H1 (cell line): ENCODE results near the gene LMNB1. TPM values are rescaled to one million over a fixed set of nuclear protein-coding genes. Genes with fewer than 3 reads are reported as not detected.

ENCODE experiments used
- CTCF ChIA-PET: fragments of 300-600 bp; sonication (Branson Sonifier 250); formaldehyde crosslinking; loops from one replicate; lab custom pipeline; 2021; ENCODE audit not compliant: partially characterized antibody; lab: Charles Lee
- POLR2A ChIA-PET: fragments of 300-600 bp; sonication (Branson Sonifier 250); formaldehyde crosslinking; loops from one replicate; lab custom pipeline; 2021; ENCODE audit warnings: inconsistent platforms; ENCODE audit not compliant: partially characterized antibody; lab: Charles Lee
- DNase-seq, 2 experiments: peaks; one replicate each; pipeline versions ENCODE4 v3.0.0 to v3.0.0-alpha.2; 2010 to 2022; ENCODE audit warnings: low spot score in 2 of 2, low read depth in 1 of 2, mixed read lengths in 1 of 2
- FAIRE-seq: peaks from 2 replicates; lab custom pipeline; 2011; peaks lifted over from hg19 to GRCh38; lab: Jason Lieb, UNC
- H2AFZ ChIP-seq: 2 replicates; pipeline ENCODE4 v1.8.1; 2012; ENCODE audit warnings: low read length, inconsistent platforms
- H2AK5ac ChIP-seq: 2 replicates; pipeline ENCODE4 v1.6.1; 2013; ENCODE audit warnings: low read depth, low read length
- H2BK120ac ChIP-seq: replicated peaks from 2 replicates; pipeline ENCODE3; 2013; ENCODE audit warnings: low read depth, low read length, inconsistent platforms
- H2BK12ac ChIP-seq: 2 replicates; pipeline ENCODE4 v1.6.1; 2013; ENCODE audit warnings: low read depth, low read length
- H2BK15ac ChIP-seq: 2 replicates; pipeline ENCODE4 v1.6.1; 2013; ENCODE audit warnings: low read length
- H2BK20ac ChIP-seq: 2 replicates; pipeline ENCODE4 v1.6.1; 2013; ENCODE audit warnings: low read length
- H2BK5ac ChIP-seq: 2 replicates; pipeline ENCODE4 v1.6.1; 2013; ENCODE audit warnings: low read depth, low read length
- H3K14ac ChIP-seq: 2 replicates; pipeline ENCODE4 v1.6.1; 2013; ENCODE audit warnings: inconsistent platforms; ENCODE audit not compliant: insufficient read length
- H3K18ac ChIP-seq: 2 replicates; pipeline ENCODE4 v1.6.1; 2013; ENCODE audit warnings: low read length; ENCODE audit errors: extremely low read depth
- H3K23ac ChIP-seq: 2 replicates; pipeline ENCODE4 v1.6.1; 2013; ENCODE audit warnings: inconsistent platforms; ENCODE audit not compliant: insufficient read length
- H3K23me2 ChIP-seq: 2 replicates; pipeline ENCODE4 v1.6.1; 2013; ENCODE audit warnings: low read depth, low read length
- H3K27ac ChIP-seq: 2 replicates; pipeline ENCODE4 v1.6.1; 2011; ENCODE audit warnings: low read depth, low read length, inconsistent platforms
- H3K27me3 ChIP-seq, 4 experiments: replicated peaks in 1 of 4; 1 replicate in 1 of 4; 2 replicates in 3 of 4; pipeline versions ENCODE4 v1.6.1 to v1.8.1; 2011 to 2013; ENCODE audit warnings: low read length in 3 of 4, mild to moderate bottlenecking in 3 of 4, inconsistent platforms in 2 of 4, mixed read lengths in 2 of 4, moderate library complexity in 1 of 4; ENCODE audit not compliant: control insufficient read depth in 3 of 4, insufficient read depth in 3 of 4; ENCODE audit errors: extremely low read depth in 1 of 4
- H3K36me3 ChIP-seq, 4 experiments: 2 replicates each; pipeline versions ENCODE4 v1.6.1 to v1.8.1; 2011 to 2013; ENCODE audit warnings: mild to moderate bottlenecking in 4 of 4, low read length in 3 of 4, moderate library complexity in 2 of 4, control low read depth in 1 of 4, inconsistent platforms in 1 of 4; ENCODE audit not compliant: insufficient read depth in 4 of 4, control insufficient read depth in 2 of 4
- H3K4ac ChIP-seq: replicated peaks from 2 replicates; pipeline ENCODE3; 2013; ENCODE audit warnings: low read length, low read depth, mixed read lengths, inconsistent platforms; ENCODE audit not compliant: insufficient read length
- H3K4me1 ChIP-seq, 4 experiments: replicated peaks in 1 of 4; 1 replicate in 1 of 4; 2 replicates in 3 of 4; pipeline versions ENCODE4 v1.6.1 to v1.8.1; 2011 to 2013; ENCODE audit warnings: low read length in 3 of 4, inconsistent platforms in 2 of 4, mixed read lengths in 1 of 4; ENCODE audit not compliant: insufficient read depth in 4 of 4, control insufficient read depth in 3 of 4
- H3K4me2 ChIP-seq, 2 experiments: 2 replicates each; pipeline versions ENCODE4 v1.6.1 to v1.8.1; 2011 to 2013; ENCODE audit warnings: low read depth in 2 of 2, low read length in 2 of 2, control low read depth in 1 of 2, inconsistent platforms in 1 of 2, mild to moderate bottlenecking in 1 of 2; ENCODE audit not compliant: insufficient read depth in 1 of 2
- H3K4me3 ChIP-seq, 4 experiments: fragments of 200-600, 300-600 bp in 1 of 4; sonication (generic), shearing (Covaris generic), sonication (Bioruptor Twin) in 1 of 4; 2 replicates each; pipeline versions ENCODE4 v1.5.1 to v1.8.1; 2011 to 2016; ENCODE audit warnings: low read length in 4 of 4, low read depth in 3 of 4, control low read depth in 2 of 4, inconsistent platforms in 2 of 4, mild to moderate bottlenecking in 2 of 4, mixed read lengths in 1 of 4, moderate library complexity in 1 of 4; ENCODE audit not compliant: insufficient read depth in 2 of 4; ENCODE audit errors: extremely low read depth in 1 of 4
- H3K56ac ChIP-seq: replicated peaks from 2 replicates; pipeline ENCODE3; 2013; ENCODE audit warnings: low read depth, mild to moderate bottlenecking, mixed read lengths, low read length, inconsistent platforms; ENCODE audit not compliant: insufficient read length
- H3K79me1 ChIP-seq: 2 replicates; pipeline ENCODE4 v1.6.1; 2013; ENCODE audit warnings: low read depth, low read length, control low read depth
- H3K79me2 ChIP-seq, 2 experiments: 2 replicates each; pipeline versions ENCODE4 v1.6.1 to v1.8.1; 2012 to 2013; ENCODE audit warnings: low read length in 2 of 2, mild to moderate bottlenecking in 2 of 2, inconsistent platforms in 1 of 2; ENCODE audit not compliant: insufficient read depth in 2 of 2, control insufficient read depth in 1 of 2
- H3K9ac ChIP-seq, 4 experiments: replicated peaks in 1 of 4; 1 replicate in 1 of 4; 2 replicates in 3 of 4; pipeline versions ENCODE4 v1.6.1 to v1.8.1; 2011 to 2013; ENCODE audit warnings: low read depth in 3 of 4, low read length in 3 of 4, control low read depth in 2 of 4, mild to moderate bottlenecking in 2 of 4, moderate library complexity in 2 of 4, inconsistent platforms in 1 of 4; ENCODE audit errors: extremely low read depth in 1 of 4
- H3K9me3 ChIP-seq, 2 experiments: 2 replicates each; pipeline versions ENCODE4 v1.6.1 to v1.8.1; 2012 to 2013; ENCODE audit warnings: mild to moderate bottlenecking in 2 of 2, moderate library complexity in 2 of 2, control low read depth in 1 of 2, inconsistent platforms in 1 of 2, low read depth in 1 of 2, low read length in 1 of 2, mixed read lengths in 1 of 2; ENCODE audit not compliant: insufficient read depth in 2 of 2
- H4K20me1 ChIP-seq, 2 experiments: replicated peaks in 1 of 2; 2 replicates each; pipeline versions ENCODE3 to v1.8.1; 2011 to 2013; ENCODE audit warnings: inconsistent platforms in 2 of 2, low read length in 2 of 2, mild to moderate bottlenecking in 1 of 2; ENCODE audit not compliant: insufficient read depth in 2 of 2, control insufficient read depth in 1 of 2
- H4K5ac ChIP-seq: 2 replicates; pipeline ENCODE4 v1.6.1; 2013; ENCODE audit warnings: low read length, low read depth, mixed read lengths, inconsistent platforms; ENCODE audit not compliant: insufficient read length
- H4K8ac ChIP-seq: 2 replicates; pipeline ENCODE4 v1.8.0; 2013; ENCODE audit warnings: mild to moderate bottlenecking, moderate library complexity, low read length, inconsistent platforms; ENCODE audit not compliant: insufficient read depth; ENCODE audit errors: extremely low read depth
- H4K91ac ChIP-seq: replicated peaks from 2 replicates; pipeline ENCODE3; 2013; ENCODE audit warnings: low read length, mixed read lengths, inconsistent platforms; ENCODE audit not compliant: insufficient read length
- RAD21 ChIP-seq, 2 experiments: IDR thresholded peaks in 1 of 2; conservative IDR thresholded peaks in 1 of 2; 2 replicates each; pipeline ENCODE4 v1.6.1; 2011; ENCODE audit warnings: low read depth in 2 of 2, low read length in 2 of 2, improper control_type of control experiment in 1 of 2, inconsistent platforms in 1 of 2, mild to moderate bottlenecking in 1 of 2, moderate library complexity in 1 of 2
- RFX5 ChIP-seq: IDR thresholded peaks from 2 replicates; pipeline ENCODE4 v1.6.1; 2011; ENCODE audit warnings: low read depth, low read length, improper control_type of control experiment, borderline replicate concordance
- polyA plus RNA-seq, 7 experiments: library from polyadenylated mRNA; depleted of rRNA in 3 of 7; stranded (reverse) in 5 of 7; unstranded in 2 of 7; fragments of >200 nt in 5 of 7; fragments of 200-250 nt in 2 of 7; gene quantifications; 1 replicate in 5 of 7; 2 replicates in 1 of 7; 4 replicates in 1 of 7; pipeline versions ENCODE4 v1.2.1 to v1.2.3, GENCODE V29; 2011 to 2013; ENCODE audit warnings: missing spikeins in 2 of 7, mixed read lengths in 2 of 7
- total RNA-seq: library from RNA; stranded (reverse); fragmentation: NEBNext Ultra II Directional; extraction: Animal tissue kit (Norgen Biotek cat#: 25700); gene quantifications from 2 replicates; pipeline ENCODE4 v1.2.1, GENCODE V29; 2021
- TF ChIP-seq, protein P1 (sequence below), 3 experiments: IDR thresholded peaks; 1 replicate in 2 of 3; 2 replicates in 1 of 3; pipeline versions ENCODE4 v1.5.1 to v1.6.1; 2011; ENCODE audit warnings: low read length in 3 of 3, mild to moderate bottlenecking in 3 of 3, inconsistent platforms in 2 of 3, low read depth in 1 of 3, moderate library complexity in 1 of 3; ENCODE audit not compliant: insufficient read depth in 1 of 3; ENCODE audit errors: control extremely low read depth in 1 of 3

The LMNB1 gene
- total and polyA plus RNA-seq, 2 of the 8 experiments (the other 6 are each of a cell fraction or from before 2014, with no cell fraction given) = 73.5 to 225 TPM

DNA sequence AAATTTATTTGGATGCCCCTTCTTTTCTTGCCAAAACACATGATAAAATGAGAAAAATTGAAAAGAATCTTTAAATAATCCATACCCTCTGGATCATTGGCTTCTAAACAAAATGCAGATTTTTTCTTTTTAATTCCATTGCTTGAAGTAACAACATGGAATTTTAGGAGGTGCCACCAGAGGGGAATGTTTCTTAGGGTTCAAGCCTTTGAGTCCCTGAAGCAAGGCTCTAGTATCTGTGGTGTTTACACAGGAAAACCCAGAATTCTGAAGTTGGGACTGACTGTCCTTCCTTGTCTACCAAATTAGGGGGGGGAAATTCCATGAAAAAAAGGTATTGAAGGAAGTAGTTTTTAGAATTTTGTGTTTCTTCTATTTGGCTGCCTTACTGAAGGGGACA lies 69.4 kb downstream of the LMNB1 start:
- CTCF ChIA-PET = interaction anchor here (0.8 to 1.3 kb wide), 2 partner anchors 68 to 467 kb away, joined by 3 to 5 read pairs; no protein-coding TSS in a partner anchor
- peak overlapping the region; percentile 79; a peak in 2 of 4 replicates for H3K4me2 ChIP-seq
- POLR2A ChIA-PET = no interaction called here

More for the DNA sequence above, 69.4 kb downstream of the LMNB1 start:
- Histone ChIP-seq H3K4me3 (peak overlapping the region in 1 of 4 experiments; percentile 57; a peak in 1 of 8 replicates), H3K79me1 (no peaks in the 10 kb centered on the region), H2BK5ac (peak overlapping the region; percentile 79; the same call in 1 of the 2 replicates), H3K27ac (0 out of 2 replicates have a peak overlapping the region, but pooled peaks have one; percentile 59), H3K23ac (no peak overlapping the region), H3K79me2 (peaks cover 0 to 23% of the 10 kb centered on the region in 2 experiments; a peak in 3 of 4 replicates), H4K8ac (no peak overlapping the region)
- TF ChIP-seq, protein P1, sequence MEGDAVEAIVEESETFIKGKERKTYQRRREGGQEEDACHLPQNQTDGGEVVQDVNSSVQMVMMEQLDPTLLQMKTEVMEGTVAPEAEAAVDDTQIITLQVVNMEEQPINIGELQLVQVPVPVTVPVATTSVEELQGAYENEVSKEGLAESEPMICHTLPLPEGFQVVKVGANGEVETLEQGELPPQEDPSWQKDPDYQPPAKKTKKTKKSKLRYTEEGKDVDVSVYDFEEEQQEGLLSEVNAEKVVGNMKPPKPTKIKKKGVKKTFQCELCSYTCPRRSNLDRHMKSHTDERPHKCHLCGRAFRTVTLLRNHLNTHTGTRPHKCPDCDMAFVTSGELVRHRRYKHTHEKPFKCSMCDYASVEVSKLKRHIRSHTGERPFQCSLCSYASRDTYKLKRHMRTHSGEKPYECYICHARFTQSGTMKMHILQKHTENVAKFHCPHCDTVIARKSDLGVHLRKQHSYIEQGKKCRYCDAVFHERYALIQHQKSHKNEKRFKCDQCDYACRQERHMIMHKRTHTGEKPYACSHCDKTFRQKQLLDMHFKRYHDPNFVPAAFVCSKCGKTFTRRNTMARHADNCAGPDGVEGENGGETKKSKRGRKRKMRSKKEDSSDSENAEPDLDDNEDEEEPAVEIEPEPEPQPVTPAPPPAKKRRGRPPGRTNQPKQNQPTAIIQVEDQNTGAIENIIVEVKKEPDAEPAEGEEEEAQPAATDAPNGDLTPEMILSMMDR (IDR thresholded peaks at IDR 0.05; ENCODE audit: control extremely low read depth in 1 of 3, insufficient read depth in 1 of 3, low read depth in 1 of 3, low read length in 3 of 3) = peak in 2 of 3 experiments; percentile 10 to 22; a peak in 1 of 4 replicates
- no peak for TF ChIP-seq RFX5
- peak; percentile 55 to 65 for TF ChIP-seq RAD21 (IDR thresholded peaks at IDR 0.05 in 1 of 2, conservative IDR thresholded peaks at IDR 0.05 in 1 of 2; ENCODE audit: low read depth in 2 of 2, low read length in 2 of 2)
- TF ChIP-seq, all 59 proteins: peak for 2
- DNase-seq (no peak), FAIRE-seq (no peak)
- no peaks in the 10 kb centered on the region; a peak in 2 of 8 replicates for H3K36me3 ChIP-seq
- H2BK15ac ChIP-seq = no peak overlapping the region
- no peak overlapping the region for H3K18ac ChIP-seq
- no peaks in the 10 kb centered on the region for H3K9me3 ChIP-seq
- H3K9ac ChIP-seq = no peak overlapping the region
- 0 out of 2 replicates have a peak overlapping the region, but pooled peaks have one; percentile 51 for H2BK12ac ChIP-seq
- H2AK5ac ChIP-seq = no peak overlapping the region
- peaks cover 2 to 19% (median 16%) of the 10 kb centered on the region in 4 experiments for H3K4me1 ChIP-seq
- no peak overlapping the region for H3K14ac ChIP-seq
- H2BK120ac ChIP-seq = no peak overlapping the region
- peak overlapping the region; percentile 24; the same call in 1 of the 2 replicates for H2BK20ac ChIP-seq
- H3K27me3 ChIP-seq = no peaks in the 10 kb centered on the region
- no peak overlapping the region for H3K56ac ChIP-seq
- no peak overlapping the region for H2AFZ ChIP-seq
- peak overlapping the region; percentile 19 for H4K5ac ChIP-seq
- no peak overlapping the region for H3K4ac ChIP-seq
- H4K91ac ChIP-seq = peak overlapping the region; percentile 54
- H3K23me2 ChIP-seq = no peaks in the 10 kb centered on the region
- H4K20me1 ChIP-seq = no peaks in the 10 kb centered on the region
